Measurements from ENCODE around the gene LIF. TPM values are rescaled to one million over a fixed set of nuclear protein-coding genes. Genes with fewer than 3 reads are reported as not detected.

LIF gene
- total and polyA plus RNA-seq, 4 donors, result 0.08 to 0.10 (median 0.09) TPM; not detected in 1

DNA sequence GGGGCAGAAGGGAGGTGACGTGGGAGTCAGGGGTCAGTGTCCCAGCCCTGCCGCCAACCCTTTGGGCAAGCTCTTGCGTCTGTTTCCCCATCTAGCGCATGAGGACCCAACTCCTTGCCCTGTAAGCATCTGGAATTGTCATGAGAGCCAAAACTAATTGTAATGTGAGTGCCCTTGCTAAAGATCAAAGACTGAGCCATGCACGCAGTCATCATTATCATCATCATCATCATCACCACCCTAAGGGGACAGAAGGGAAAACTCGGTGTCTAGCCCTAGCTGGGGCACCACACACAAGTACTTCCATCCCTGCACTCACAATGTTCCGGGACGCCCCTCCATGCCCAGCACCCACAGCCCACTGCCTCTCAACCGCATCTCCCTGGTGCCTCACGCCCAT is 2.5 kb downstream of the LIF start:
- TF ChIP-seq, protein P1, sequence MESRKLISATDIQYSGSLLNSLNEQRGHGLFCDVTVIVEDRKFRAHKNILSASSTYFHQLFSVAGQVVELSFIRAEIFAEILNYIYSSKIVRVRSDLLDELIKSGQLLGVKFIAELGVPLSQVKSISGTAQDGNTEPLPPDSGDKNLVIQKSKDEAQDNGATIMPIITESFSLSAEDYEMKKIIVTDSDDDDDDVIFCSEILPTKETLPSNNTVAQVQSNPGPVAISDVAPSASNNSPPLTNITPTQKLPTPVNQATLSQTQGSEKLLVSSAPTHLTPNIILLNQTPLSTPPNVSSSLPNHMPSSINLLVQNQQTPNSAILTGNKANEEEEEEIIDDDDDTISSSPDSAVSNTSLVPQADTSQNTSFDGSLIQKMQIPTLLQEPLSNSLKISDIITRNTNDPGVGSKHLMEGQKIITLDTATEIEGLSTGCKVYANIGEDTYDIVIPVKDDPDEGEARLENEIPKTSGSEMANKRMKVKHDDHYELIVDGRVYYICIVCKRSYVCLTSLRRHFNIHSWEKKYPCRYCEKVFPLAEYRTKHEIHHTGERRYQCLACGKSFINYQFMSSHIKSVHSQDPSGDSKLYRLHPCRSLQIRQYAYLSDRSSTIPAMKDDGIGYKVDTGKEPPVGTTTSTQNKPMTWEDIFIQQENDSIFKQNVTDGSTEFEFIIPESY (IDR thresholded peaks at IDR 0.05), result no peak
- no peak for TF ChIP-seq RAD21 (IDR thresholded peaks at IDR 0.05)
- TF ChIP-seq, protein P2, sequence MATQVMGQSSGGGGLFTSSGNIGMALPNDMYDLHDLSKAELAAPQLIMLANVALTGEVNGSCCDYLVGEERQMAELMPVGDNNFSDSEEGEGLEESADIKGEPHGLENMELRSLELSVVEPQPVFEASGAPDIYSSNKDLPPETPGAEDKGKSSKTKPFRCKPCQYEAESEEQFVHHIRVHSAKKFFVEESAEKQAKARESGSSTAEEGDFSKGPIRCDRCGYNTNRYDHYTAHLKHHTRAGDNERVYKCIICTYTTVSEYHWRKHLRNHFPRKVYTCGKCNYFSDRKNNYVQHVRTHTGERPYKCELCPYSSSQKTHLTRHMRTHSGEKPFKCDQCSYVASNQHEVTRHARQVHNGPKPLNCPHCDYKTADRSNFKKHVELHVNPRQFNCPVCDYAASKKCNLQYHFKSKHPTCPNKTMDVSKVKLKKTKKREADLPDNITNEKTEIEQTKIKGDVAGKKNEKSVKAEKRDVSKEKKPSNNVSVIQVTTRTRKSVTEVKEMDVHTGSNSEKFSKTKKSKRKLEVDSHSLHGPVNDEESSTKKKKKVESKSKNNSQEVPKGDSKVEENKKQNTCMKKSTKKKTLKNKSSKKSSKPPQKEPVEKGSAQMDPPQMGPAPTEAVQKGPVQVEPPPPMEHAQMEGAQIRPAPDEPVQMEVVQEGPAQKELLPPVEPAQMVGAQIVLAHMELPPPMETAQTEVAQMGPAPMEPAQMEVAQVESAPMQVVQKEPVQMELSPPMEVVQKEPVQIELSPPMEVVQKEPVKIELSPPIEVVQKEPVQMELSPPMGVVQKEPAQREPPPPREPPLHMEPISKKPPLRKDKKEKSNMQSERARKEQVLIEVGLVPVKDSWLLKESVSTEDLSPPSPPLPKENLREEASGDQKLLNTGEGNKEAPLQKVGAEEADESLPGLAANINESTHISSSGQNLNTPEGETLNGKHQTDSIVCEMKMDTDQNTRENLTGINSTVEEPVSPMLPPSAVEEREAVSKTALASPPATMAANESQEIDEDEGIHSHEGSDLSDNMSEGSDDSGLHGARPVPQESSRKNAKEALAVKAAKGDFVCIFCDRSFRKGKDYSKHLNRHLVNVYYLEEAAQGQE (IDR thresholded peaks at IDR 0.05), result no peak
- TF ChIP-seq TAF1 (conservative IDR thresholded peaks at IDR 0.05), result no peak
- no peak for TF ChIP-seq JUND (IDR thresholded peaks at IDR 0.05)
- TF ChIP-seq FOXA2 (IDR thresholded peaks at IDR 0.05), result no peak
- no peak for TF ChIP-seq HNF4A (conservative IDR thresholded peaks at IDR 0.05)
- no peak for TF ChIP-seq HNF4G (IDR thresholded peaks at IDR 0.05)
- TF ChIP-seq RXRA (IDR thresholded peaks at IDR 0.05), result no peak
- no peak for TF ChIP-seq YY1 (IDR thresholded peaks at IDR 0.05)
- TF ChIP-seq EGR1 (IDR thresholded peaks at IDR 0.05; ENCODE audit: low read depth in 2 of 2), result no peak
- TF ChIP-seq FOXA1 (IDR thresholded peaks at IDR 0.05), result no peak
- no peak for TF ChIP-seq SP1 (IDR thresholded peaks at IDR 0.05)
- TF ChIP-seq GABPA (IDR thresholded peaks at IDR 0.05 in 1 of 2, conservative IDR thresholded peaks at IDR 0.05 in 1 of 2), result no peak
- TF ChIP-seq, protein P3, sequence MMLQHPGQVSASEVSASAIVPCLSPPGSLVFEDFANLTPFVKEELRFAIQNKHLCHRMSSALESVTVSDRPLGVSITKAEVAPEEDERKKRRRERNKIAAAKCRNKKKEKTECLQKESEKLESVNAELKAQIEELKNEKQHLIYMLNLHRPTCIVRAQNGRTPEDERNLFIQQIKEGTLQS (IDR thresholded peaks at IDR 0.05), result no peak
- no peak for TF ChIP-seq NR2F2 (IDR thresholded peaks at IDR 0.05)
- Histone ChIP-seq H3K4me3 (ENCODE audit: low read depth in 1 of 3, low read length in 3 of 3) (no peak overlapping the region), H3K9ac (ENCODE audit: low read depth in 1 of 2, low read length in 2 of 2) (no peak overlapping the region), H3K27me3 (ENCODE audit: control insufficient read depth in 4 of 4, insufficient read depth in 4 of 4, low read length in 3 of 4) (peaks cover 0 to 7% (median 2%) of the 10 kb centered on the region in 4 donors), H3K4me1 (ENCODE audit: control insufficient read depth in 4 of 4, insufficient read depth in 4 of 4, low read length in 3 of 4) (peaks cover 3 to 19% (median 13%) of the 10 kb centered on the region in 4 donors), H3K27ac (ENCODE audit: low read depth in 1 of 2, low read length in 2 of 2) (no peak overlapping the region), H3K9me3 (ENCODE audit: control insufficient read depth in 4 of 4, low read length in 3 of 4) (no peaks in the 10 kb centered on the region), H3K36me3 (ENCODE audit: control insufficient read depth in 4 of 4, insufficient read depth in 3 of 4, low read depth in 1 of 4, low read length in 3 of 4) (no peaks in the 10 kb centered on the region)
- no peak for DNase-seq (ENCODE audit: low spot score)
- 95% methylated on average over 10 of the region's 10 CpGs for WGBS

DNA sequence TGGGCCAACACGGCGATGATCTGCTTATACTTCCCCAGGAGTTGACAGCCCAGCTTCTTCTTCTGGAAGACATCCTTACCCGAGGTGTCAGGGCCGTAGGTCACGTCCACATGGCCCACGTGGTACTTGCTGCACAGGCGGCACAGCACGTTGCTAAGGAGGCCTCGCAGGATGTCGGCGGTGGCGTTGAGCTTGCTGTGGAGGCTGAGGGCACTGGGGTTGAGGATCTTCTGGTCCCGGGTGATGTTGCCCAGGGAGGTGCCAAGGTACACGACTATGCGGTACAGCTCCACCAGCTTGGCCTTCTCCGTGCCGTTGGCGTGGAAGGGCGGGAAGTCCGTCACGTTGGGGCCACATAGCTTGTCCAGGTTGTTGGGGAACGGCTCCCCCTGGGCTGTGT is 2.9 kb downstream of the LIF start:
- WGBS, result 95% methylated on average over 22 of the region's 22 CpGs
- Histone ChIP-seq H3K9me3 (ENCODE audit: control insufficient read depth in 4 of 4, low read length in 3 of 4) (no peaks in the 10 kb centered on the region), H3K9ac (ENCODE audit: low read depth in 1 of 2, low read length in 2 of 2) (no peak overlapping the region), H3K27me3 (ENCODE audit: control insufficient read depth in 4 of 4, insufficient read depth in 4 of 4, low read length in 3 of 4) (peaks cover 0 to 7% (median 2%) of the 10 kb centered on the region in 4 donors), H3K4me1 (ENCODE audit: control insufficient read depth in 4 of 4, insufficient read depth in 4 of 4, low read length in 3 of 4) (peaks cover 3 to 19% (median 13%) of the 10 kb centered on the region in 4 donors), H3K4me3 (ENCODE audit: low read depth in 1 of 3, low read length in 3 of 3) (no peak overlapping the region), H3K27ac (ENCODE audit: low read depth in 1 of 2, low read length in 2 of 2) (no peak overlapping the region), H3K36me3 (ENCODE audit: control insufficient read depth in 4 of 4, insufficient read depth in 3 of 4, low read depth in 1 of 4, low read length in 3 of 4) (no peaks in the 10 kb centered on the region)
- DNase-seq (ENCODE audit: low spot score), result no peak
- TF ChIP-seq SP1 (IDR thresholded peaks at IDR 0.05) (no peak), JUND (IDR thresholded peaks at IDR 0.05) (no peak), FOXA1 (IDR thresholded peaks at IDR 0.05) (no peak), RXRA (IDR thresholded peaks at IDR 0.05) (no peak), NR2F2 (IDR thresholded peaks at IDR 0.05) (no peak), FOXA2 (IDR thresholded peaks at IDR 0.05) (no peak), GABPA (IDR thresholded peaks at IDR 0.05 in 1 of 2, conservative IDR thresholded peaks at IDR 0.05 in 1 of 2) (no peak), TAF1 (conservative IDR thresholded peaks at IDR 0.05) (no peak), HNF4G (IDR thresholded peaks at IDR 0.05) (no peak)
- TF ChIP-seq, protein P4, sequence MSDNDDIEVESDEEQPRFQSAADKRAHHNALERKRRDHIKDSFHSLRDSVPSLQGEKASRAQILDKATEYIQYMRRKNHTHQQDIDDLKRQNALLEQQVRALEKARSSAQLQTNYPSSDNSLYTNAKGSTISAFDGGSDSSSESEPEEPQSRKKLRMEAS (IDR thresholded peaks at IDR 0.05), result no peak
- TF ChIP-seq, protein P2 (IDR thresholded peaks at IDR 0.05), result no peak
- TF ChIP-seq, protein P3 (IDR thresholded peaks at IDR 0.05), result no peak
- TF ChIP-seq, protein P1 (IDR thresholded peaks at IDR 0.05), result no peak

Data from liver (tissue), 9 donors.